ENCODE data around the gene TMEM218. TPM values are rescaled to one million over a fixed set of nuclear protein-coding genes. Genes with fewer than 3 reads are reported as not detected.
"Not testable (repeated sequence)": the region's sequence is repeated elsewhere in the genome, so short reads cannot be mapped to it uniquely, and the experiment has no call there.

TMEM218 gene
- total RNA-seq, 4 donors from 2014 or later, result 24.2 to 31.5 (median 26.1) TPM

DNA sequence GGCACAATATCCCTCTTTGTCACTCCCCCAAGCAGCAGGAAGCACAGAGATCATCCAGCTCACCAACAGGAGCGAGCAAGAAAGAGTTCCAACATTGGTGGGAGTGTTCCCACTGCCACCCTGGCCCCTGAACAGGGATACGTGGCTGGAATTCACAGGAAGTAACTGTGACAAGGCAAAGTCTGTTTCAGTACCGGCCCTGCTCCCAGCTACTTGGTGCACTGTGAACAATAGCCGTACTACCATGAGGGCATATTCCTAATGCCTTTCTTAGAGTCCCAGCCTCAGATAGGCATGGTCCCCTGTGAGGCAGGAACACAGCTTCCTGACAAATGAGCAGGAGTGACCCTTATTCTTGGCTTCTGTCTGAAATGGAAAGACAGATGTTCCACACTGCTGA, 50.1 kb downstream of the TMEM218 start:
- 76% methylated on average over 4 of the region's 4 CpGs for WGBS, 2 donors
- Histone ChIP-seq H3K27me3 (no peaks in the 10 kb centered on the region), H3K9me3 (no peaks in the 10 kb centered on the region), H3K4me1 (peaks cover 8 to 9% of the 10 kb centered on the region in 2 donors), H3K4me3 (replicated peaks in 1 of 3) (no peak overlapping the region), H3K27ac (no peak overlapping the region), H3K36me3 (no peaks in the 10 kb centered on the region)
- no peak for TF ChIP-seq POLR2A (IDR thresholded peaks at IDR 0.05)
- intact Hi-C loops (cut with DNase I), result no loop called here
- no peak for DNase-seq

DNA sequence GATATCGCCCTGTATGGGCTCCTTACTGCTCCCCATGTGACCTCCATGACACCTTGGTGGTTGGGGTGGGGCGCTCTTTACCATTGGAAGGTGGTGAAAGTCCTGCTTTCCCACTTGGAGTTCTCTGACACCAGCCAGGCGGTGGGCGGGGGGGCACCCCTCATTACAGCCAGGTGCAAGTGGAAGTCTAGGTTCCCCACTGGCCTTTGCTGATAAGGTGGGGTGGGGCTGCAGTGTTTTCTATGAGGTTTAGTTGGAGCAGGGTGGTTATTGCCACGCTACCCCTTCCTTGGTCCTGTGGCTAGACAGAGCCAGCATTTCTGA, 53.8 kb downstream of the TMEM218 start:
- WGBS, 2 donors, result 93 to 100% methylated on average over 2 to 5 of the region's 5 CpGs

DNA sequence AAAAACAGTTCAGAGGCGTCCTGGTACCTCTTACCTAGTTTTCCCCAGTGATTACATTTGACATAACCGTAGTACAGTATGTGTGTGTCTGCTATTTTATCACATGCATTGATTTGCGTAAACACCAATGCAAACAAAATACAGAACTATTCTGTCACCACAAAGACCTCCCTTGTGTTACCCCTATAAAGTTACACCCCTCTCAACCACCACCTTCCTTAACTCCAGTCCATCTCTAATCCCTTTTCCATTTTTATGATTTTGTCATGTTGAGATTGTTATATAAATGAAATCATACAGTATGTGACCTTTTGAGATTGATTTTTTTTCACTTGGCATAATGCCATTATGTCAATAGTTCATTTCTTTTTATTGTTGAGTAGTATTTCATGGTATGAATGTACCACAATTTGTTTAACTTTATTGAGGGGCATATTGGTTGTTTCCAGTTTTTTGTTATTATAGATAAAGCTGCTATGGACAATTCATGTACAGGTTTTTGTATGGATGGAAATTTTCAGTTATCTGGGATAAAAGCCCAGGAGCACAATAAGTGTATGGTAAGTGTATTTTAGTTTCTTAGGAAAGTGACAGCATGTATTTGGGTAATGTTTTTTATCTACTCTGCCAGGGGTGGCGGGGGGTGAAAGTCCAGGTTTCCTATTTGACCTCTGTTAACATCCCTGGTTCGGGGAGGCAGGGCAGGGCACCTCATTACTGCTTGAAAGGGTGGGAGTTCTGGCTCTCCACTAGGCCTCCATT, 54.3 kb downstream of the TMEM218 start:
- intact Hi-C loops (cut with DNase I), result no loop called here
- H3K36me3 ChIP-seq, result no peaks in the 10 kb centered on the region
- H3K4me1 ChIP-seq, result no peaks in the 10 kb centered on the region
- H3K27ac ChIP-seq, result no peak overlapping the region
- no peak overlapping the region for H3K4me3 ChIP-seq (replicated peaks in 1 of 3)
- no peaks in the 10 kb centered on the region for H3K27me3 ChIP-seq
- H3K9me3 ChIP-seq, result no peaks in the 10 kb centered on the region
- no peak for DNase-seq
- TF ChIP-seq POLR2A (IDR thresholded peaks at IDR 0.05), result no peak
- TF ChIP-seq, protein P1, sequence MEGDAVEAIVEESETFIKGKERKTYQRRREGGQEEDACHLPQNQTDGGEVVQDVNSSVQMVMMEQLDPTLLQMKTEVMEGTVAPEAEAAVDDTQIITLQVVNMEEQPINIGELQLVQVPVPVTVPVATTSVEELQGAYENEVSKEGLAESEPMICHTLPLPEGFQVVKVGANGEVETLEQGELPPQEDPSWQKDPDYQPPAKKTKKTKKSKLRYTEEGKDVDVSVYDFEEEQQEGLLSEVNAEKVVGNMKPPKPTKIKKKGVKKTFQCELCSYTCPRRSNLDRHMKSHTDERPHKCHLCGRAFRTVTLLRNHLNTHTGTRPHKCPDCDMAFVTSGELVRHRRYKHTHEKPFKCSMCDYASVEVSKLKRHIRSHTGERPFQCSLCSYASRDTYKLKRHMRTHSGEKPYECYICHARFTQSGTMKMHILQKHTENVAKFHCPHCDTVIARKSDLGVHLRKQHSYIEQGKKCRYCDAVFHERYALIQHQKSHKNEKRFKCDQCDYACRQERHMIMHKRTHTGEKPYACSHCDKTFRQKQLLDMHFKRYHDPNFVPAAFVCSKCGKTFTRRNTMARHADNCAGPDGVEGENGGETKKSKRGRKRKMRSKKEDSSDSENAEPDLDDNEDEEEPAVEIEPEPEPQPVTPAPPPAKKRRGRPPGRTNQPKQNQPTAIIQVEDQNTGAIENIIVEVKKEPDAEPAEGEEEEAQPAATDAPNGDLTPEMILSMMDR (IDR thresholded peaks at IDR 0.05), result no peak
- 87 to 90% methylated on average over 5 of the region's 5 CpGs for WGBS, 2 donors

More for the DNA sequence above, 53.8 kb downstream of the TMEM218 start:
- intact Hi-C loops (cut with DNase I), result no loop called here
- Histone ChIP-seq H3K27ac (no peak overlapping the region), H3K36me3 (no peaks in the 10 kb centered on the region), H3K9me3 (no peaks in the 10 kb centered on the region), H3K4me1 (no peaks in the 10 kb centered on the region), H3K4me3 (replicated peaks in 1 of 3) (no peak overlapping the region), H3K27me3 (no peaks in the 10 kb centered on the region)
- no peak for DNase-seq
- no peak for TF ChIP-seq POLR2A (IDR thresholded peaks at IDR 0.05)
- TF ChIP-seq, protein P1 (IDR thresholded peaks at IDR 0.05), result no peak

DNA sequence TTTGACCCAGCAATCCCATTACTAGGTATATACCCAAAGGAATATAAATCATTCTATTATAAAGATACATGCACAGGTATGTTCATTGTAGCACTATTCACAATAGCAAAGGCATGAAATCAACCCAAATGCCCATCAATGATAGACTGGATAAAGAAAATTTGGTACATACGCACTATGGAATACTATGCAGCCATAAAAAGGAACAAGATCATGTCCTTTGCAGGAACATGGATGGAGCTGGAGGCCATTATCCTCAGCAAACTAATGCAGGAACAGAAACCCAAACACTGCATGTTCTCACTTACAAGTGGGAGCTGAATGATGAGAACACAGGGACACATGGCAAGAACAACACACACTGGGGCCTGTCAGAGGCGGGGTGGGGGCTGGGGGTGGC, 55.3 kb downstream of the TMEM218 start:
- intact Hi-C loops (cut with DNase I); H3K27me3 ChIP-seq; H3K9me3 ChIP-seq; H3K36me3 ChIP-seq; H3K4me1 ChIP-seq; H3K4me3 ChIP-seq (replicated peaks in 1 of 3); DNase-seq; H3K27ac ChIP-seq: not testable (repeated sequence)
- WGBS, 2 donors, result 98 to 99% methylated on average over 2 of the region's 2 CpGs

DNA sequence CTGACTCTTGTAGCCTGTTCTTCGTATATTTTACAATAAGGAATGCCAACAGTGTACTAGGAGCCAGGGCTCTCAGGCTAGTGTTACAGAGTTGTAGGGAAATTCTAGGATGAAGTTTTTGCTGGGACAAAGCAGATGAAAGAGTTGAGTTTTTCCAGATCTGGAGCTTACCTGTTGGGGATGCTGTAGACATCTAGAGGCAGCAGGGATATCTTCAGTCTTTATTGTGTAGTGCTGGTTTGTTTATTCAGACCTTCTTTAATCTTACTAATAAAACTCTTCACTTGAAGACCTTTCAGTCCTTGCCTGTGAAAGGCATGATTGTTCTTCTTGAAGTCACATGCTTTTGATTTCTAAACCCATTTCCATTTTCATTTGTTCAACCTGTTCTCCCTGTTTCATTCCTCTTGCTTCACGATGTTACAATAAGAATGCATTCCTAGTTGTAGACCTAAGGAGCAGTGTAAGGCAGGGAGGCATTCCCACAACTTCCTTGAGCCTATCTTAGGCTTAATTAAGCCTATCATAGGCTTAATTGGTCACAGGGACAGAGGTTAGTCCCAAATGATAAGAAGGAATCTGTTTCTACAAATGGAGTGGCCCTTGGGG, 56.2 kb downstream of the TMEM218 start:
- DNase-seq, result no peak
- Histone ChIP-seq H3K4me1 (no peaks in the 10 kb centered on the region), H3K27me3 (no peaks in the 10 kb centered on the region), H3K36me3 (no peaks in the 10 kb centered on the region), H3K9me3 (no peaks in the 10 kb centered on the region), H3K27ac (no peak overlapping the region), H3K4me3 (replicated peaks in 1 of 3) (no peak overlapping the region)
- intact Hi-C loops (cut with DNase I), result no loop called here
- WGBS, 2 donors, result 41 to 52% methylated on average over 2 of the region's 2 CpGs
- no peak for TF ChIP-seq POLR2A (IDR thresholded peaks at IDR 0.05)
- TF ChIP-seq, protein P1 (IDR thresholded peaks at IDR 0.05), result no peak

DNA sequence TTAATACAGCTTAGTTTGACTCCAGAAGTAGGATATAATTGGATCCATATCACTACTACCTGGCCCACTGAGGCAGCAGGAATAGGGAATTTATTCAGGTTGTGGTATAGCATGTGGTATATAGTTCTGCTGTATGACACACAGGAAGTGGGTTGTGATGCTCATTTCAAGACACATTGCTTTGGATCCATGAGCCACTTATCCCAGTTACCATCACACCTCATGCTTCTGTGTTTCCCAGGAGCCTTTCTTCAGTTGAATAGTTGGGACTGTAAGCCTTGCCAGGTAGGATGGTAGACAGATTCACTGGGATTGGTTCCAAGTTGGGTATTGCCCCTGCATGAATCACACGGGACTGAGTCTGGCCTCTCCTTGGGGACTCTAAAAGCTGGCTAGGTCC, 58.3 kb downstream of the TMEM218 start:
- no peaks in the 10 kb centered on the region for H3K27me3 ChIP-seq
- WGBS, 2 donors, result 77 to 90% methylated on average over 1 of the region's 1 CpG
- no peaks in the 10 kb centered on the region for H3K9me3 ChIP-seq
- no peaks in the 10 kb centered on the region for H3K36me3 ChIP-seq
- H3K27ac ChIP-seq, result no peak overlapping the region
- DNase-seq, result no peak
- TF ChIP-seq, protein P1 (IDR thresholded peaks at IDR 0.05), result no peak
- no peak for TF ChIP-seq POLR2A (IDR thresholded peaks at IDR 0.05)
- intact Hi-C loops (cut with DNase I), result no loop called here
- no peak overlapping the region for H3K4me3 ChIP-seq (replicated peaks in 1 of 3)
- H3K4me1 ChIP-seq, result no peaks in the 10 kb centered on the region

Measured in thyroid gland (tissue), 4 donors.